ENCODE measurements around the gene NADK2. TPM values are rescaled to one million over a fixed set of nuclear protein-coding genes. Genes with fewer than 3 reads are reported as not detected.

NADK2 gene
- total and polyA plus RNA-seq, 3 donors from 2014 or later, result 27.1 to 55.1 (median 42.2) TPM

DNA sequence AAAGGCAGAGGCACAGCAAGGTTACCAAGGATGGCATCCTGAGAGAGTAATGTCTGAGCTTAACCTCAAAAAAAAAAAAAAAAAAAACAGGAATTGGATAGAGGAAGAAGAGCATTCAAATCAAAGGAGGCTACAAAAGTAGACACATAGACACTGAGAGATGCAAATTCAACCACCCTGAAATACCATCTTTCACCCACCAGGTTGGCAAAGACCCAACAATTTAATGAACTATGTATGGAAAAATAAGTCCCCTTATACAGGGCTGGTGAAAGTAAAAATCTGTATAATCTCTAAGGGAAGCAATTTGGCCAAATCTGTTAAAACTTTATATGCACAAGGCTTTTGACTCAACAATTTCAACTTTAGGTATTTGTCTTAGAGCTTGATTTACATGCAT lies 4.9 kb downstream of the NADK2 start:
- DNase-seq, result no peak
- H3K27me3 ChIP-seq, result no peaks in the 10 kb centered on the region
- intact Hi-C loops (cut with DNase I; ENCODE audit: low total_unique reads), result no loop called here
- H3K4me3 ChIP-seq, result no peak overlapping the region
- H3K27ac ChIP-seq, result peak overlapping the region in 1 of 2 donors; percentile 8
- no peaks in the 10 kb centered on the region for H3K9me3 ChIP-seq
- H3K36me3 ChIP-seq (ENCODE audit: low read depth, missing control alignments), result no peaks in the 10 kb centered on the region
- no peak for TF ChIP-seq POLR2A (IDR thresholded peaks at IDR 0.05)
- TF ChIP-seq, protein P1, sequence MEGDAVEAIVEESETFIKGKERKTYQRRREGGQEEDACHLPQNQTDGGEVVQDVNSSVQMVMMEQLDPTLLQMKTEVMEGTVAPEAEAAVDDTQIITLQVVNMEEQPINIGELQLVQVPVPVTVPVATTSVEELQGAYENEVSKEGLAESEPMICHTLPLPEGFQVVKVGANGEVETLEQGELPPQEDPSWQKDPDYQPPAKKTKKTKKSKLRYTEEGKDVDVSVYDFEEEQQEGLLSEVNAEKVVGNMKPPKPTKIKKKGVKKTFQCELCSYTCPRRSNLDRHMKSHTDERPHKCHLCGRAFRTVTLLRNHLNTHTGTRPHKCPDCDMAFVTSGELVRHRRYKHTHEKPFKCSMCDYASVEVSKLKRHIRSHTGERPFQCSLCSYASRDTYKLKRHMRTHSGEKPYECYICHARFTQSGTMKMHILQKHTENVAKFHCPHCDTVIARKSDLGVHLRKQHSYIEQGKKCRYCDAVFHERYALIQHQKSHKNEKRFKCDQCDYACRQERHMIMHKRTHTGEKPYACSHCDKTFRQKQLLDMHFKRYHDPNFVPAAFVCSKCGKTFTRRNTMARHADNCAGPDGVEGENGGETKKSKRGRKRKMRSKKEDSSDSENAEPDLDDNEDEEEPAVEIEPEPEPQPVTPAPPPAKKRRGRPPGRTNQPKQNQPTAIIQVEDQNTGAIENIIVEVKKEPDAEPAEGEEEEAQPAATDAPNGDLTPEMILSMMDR (IDR thresholded peaks at IDR 0.05), result no peak
- peaks cover 34% of the 10 kb centered on the region for H3K4me1 ChIP-seq

DNA sequence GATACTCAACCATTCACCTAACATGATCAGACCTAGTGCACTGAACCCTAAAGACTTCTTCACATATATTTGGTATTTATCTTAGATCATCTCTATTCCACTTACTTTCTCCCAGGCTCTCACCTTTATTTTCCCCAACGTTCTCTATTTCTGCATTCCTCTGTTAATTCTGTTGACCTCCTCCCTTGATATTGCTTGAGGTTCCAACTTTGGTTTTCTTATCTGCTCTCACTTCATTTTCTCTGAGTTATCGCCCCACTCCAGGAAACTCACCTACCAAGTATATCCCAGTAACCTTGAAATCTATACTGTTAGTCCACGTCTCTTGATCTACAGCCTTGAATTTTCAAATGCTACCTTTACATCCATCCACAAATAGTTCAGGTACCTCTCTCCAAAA lies 9.2 kb downstream of the NADK2 start:
- no peak for TF ChIP-seq POLR2A (IDR thresholded peaks at IDR 0.05)
- TF ChIP-seq, protein P1 (IDR thresholded peaks at IDR 0.05), result no peak
- intact Hi-C loops (cut with DNase I; ENCODE audit: low total_unique reads), result no loop called here
- no peak overlapping the region for H3K27ac ChIP-seq
- peaks cover 5% of the 10 kb centered on the region for H3K4me1 ChIP-seq
- H3K4me3 ChIP-seq, result no peak overlapping the region
- no peaks in the 10 kb centered on the region for H3K36me3 ChIP-seq (ENCODE audit: low read depth, missing control alignments)
- no peaks in the 10 kb centered on the region for H3K27me3 ChIP-seq
- H3K9me3 ChIP-seq, result no peaks in the 10 kb centered on the region
- WGBS, 2 donors, result 80 to 83% methylated on average over 3 of the region's 3 CpGs
- no peak for DNase-seq

DNA sequence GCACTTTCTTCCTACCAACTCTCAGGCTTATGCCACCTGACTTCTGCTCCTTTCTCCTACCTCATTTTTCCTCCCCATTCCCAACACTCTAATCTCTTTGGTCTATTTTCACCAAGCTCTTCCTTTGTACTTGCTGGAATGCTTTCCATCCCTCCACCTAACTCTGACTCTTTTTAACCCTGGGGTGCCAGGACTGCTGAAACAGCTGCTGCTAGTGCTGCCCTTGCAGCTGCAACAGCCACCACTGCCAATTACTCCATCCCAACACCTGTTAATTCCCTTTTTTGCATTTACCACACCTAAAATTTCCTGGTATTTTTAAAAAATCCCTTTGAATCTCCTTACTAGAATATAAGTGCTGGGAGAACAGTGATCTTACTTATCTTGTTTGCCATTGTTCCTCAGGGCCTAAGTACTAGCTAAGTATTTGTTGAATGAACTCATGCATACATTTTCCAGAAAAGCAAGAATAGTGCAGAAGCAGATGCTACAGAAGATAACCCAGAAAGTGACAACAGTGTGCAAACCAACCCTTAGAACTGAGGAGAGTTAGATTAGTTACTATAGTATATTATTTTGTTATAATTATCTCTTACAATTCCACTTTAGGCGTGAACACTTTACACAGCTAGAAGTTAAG lies 11.5 kb downstream of the NADK2 start:
- DNase-seq, result no peak
- WGBS, 2 donors, result 85 to 90% methylated on average over 1 of the region's 1 CpG
- intact Hi-C loops (cut with DNase I; ENCODE audit: low total_unique reads), result no loop called here
- no peaks in the 10 kb centered on the region for H3K36me3 ChIP-seq (ENCODE audit: low read depth, missing control alignments)
- H3K27me3 ChIP-seq, result no peaks in the 10 kb centered on the region
- no peak for TF ChIP-seq POLR2A (IDR thresholded peaks at IDR 0.05)
- TF ChIP-seq, protein P1 (IDR thresholded peaks at IDR 0.05), result no peak
- no peak overlapping the region for H3K27ac ChIP-seq
- no peaks in the 10 kb centered on the region for H3K9me3 ChIP-seq
- no peaks in the 10 kb centered on the region for H3K4me1 ChIP-seq
- no peak overlapping the region for H3K4me3 ChIP-seq

DNA sequence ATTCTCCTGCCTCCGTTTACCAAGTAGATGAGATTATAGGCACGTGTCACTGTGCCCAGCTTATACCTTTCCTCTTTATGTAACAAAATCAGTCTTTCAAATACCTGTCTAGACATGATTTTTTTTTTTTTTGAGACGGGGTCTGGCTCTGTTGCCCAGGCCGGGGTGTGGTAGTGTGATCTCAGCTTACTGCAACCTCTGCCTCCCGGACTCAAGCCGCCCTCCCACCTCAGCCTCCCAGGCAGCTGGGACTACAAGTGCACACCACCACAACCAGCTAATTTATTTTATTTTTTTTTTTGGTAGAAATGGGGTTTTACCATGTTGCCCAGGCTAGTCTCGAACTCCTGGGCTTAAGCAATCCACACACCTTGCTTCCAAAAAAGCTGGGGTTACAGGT lies 13.2 kb downstream of the NADK2 start:
- Histone ChIP-seq H3K4me1 (no peaks in the 10 kb centered on the region), H3K36me3 (ENCODE audit: low read depth, missing control alignments) (no peaks in the 10 kb centered on the region), H3K27me3 (no peaks in the 10 kb centered on the region), H3K9me3 (no peaks in the 10 kb centered on the region), H3K4me3 (no peak overlapping the region), H3K27ac (no peak overlapping the region)
- 96 to 98% methylated on average over 7 of the region's 7 CpGs for WGBS, 2 donors
- intact Hi-C loops (cut with DNase I; ENCODE audit: low total_unique reads), result no loop called here
- TF ChIP-seq, protein P1 (IDR thresholded peaks at IDR 0.05), result no peak
- no peak for TF ChIP-seq POLR2A (IDR thresholded peaks at IDR 0.05)
- DNase-seq, result no peak

DNA sequence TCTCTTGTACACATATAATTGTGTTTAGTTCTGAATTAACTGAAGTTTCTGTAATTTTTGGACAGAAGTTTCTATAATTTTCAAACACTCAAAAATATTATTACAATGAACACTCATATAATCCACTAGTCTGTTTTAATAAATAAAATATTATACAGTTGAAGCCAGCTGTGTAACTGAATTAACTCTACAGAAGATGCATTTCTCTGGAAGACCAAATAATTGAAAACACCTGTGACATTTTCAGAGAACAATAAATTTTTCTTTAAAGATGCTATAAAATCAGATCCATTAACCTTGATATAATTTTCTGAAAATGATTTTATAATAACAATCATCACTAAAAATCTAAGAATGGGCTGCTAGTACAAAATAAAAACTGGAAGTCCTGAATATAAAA lies 14.7 kb downstream of the NADK2 start:
- no peaks in the 10 kb centered on the region for H3K27me3 ChIP-seq
- no peaks in the 10 kb centered on the region for H3K9me3 ChIP-seq
- TF ChIP-seq, protein P1 (IDR thresholded peaks at IDR 0.05), result no peak
- no peak for TF ChIP-seq POLR2A (IDR thresholded peaks at IDR 0.05)
- no peak overlapping the region for H3K27ac ChIP-seq
- no peak for DNase-seq
- H3K4me3 ChIP-seq, result no peak overlapping the region
- intact Hi-C loops (cut with DNase I; ENCODE audit: low total_unique reads), result no loop called here
- H3K4me1 ChIP-seq, result no peaks in the 10 kb centered on the region
- H3K36me3 ChIP-seq (ENCODE audit: low read depth, missing control alignments), result no peaks in the 10 kb centered on the region
